ENCODE measurements around the gene QSOX2. TPM values are rescaled to one million over a fixed set of nuclear protein-coding genes. Genes with fewer than 3 reads are reported as not detected.
"Not testable (repeated sequence)": the region's sequence is repeated elsewhere in the genome, so short reads cannot be mapped to it uniquely, and the experiment has no call there.

QSOX2 gene
- total RNA-seq, 2 donors from 2014 or later, result 8.8 to 22.7 TPM

DNA sequence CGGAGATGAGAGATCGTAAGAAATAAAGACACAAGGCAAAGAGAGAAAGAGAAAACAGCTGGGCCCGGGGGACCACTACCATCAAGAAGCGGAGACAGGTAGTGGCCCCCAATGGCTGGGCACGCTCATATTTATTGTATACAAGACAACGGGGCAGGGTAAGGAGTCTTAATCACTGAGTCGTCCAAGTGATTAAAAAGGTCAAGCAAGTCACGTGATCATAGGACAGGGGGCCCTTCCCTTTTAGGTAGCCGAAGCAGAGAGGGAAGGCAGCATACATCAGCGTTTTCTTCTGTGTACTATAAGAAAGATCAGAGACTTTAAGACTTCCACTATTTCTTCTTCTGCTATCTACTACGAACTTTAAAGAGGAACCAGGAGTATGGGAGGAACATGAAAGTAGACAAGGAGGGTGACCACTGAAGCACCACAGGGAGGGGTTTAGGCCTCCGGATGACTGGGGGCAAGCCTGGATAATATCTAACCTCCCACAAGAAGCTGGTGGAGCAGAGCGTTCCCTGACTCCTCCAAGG lies 24.6 kb upstream of the QSOX2 start:
- TF ChIP-seq, protein P1, sequence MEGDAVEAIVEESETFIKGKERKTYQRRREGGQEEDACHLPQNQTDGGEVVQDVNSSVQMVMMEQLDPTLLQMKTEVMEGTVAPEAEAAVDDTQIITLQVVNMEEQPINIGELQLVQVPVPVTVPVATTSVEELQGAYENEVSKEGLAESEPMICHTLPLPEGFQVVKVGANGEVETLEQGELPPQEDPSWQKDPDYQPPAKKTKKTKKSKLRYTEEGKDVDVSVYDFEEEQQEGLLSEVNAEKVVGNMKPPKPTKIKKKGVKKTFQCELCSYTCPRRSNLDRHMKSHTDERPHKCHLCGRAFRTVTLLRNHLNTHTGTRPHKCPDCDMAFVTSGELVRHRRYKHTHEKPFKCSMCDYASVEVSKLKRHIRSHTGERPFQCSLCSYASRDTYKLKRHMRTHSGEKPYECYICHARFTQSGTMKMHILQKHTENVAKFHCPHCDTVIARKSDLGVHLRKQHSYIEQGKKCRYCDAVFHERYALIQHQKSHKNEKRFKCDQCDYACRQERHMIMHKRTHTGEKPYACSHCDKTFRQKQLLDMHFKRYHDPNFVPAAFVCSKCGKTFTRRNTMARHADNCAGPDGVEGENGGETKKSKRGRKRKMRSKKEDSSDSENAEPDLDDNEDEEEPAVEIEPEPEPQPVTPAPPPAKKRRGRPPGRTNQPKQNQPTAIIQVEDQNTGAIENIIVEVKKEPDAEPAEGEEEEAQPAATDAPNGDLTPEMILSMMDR (IDR thresholded peaks at IDR 0.05), result no peak
- TF ChIP-seq POLR2A (IDR thresholded peaks at IDR 0.05), result no peak
- 77 to 83% methylated on average over 13 of the region's 13 CpGs for WGBS, 2 donors
- intact Hi-C loops (cut with DNase I), result no loop called here
- Histone ChIP-seq H3K4me3 (no peak overlapping the region), H3K9me3 (no peaks in the 10 kb centered on the region), H3K27me3 (no peaks in the 10 kb centered on the region), H3K4me1 (peaks cover 13% of the 10 kb centered on the region), H3K27ac (no peak overlapping the region), H3K36me3 (replicated peaks in 1 of 2; ENCODE audit: insufficient read depth in 1 of 2, low read depth in 2 of 2) (no peaks in the 10 kb centered on the region)
- DNase-seq, result no peak
- ATAC-seq, result no peak

DNA sequence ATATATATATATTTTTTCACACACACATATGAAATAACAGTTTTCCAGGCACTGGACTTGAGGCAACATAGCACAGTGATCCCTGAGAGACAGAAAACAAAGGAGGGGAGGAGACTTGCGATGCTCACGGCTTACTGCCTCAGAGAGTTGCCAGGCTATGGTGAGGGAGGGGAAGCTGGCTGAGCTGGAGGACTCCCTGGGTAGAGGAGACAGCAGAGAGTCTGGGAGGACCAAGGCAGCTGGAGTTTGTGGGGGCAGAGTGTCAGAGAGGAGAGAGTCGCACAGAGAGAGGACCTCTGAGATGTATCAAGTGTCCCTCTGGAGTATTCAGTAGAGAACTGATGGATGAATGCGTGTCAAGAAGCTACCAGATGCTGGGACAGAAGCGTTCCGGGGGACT lies 23.1 kb upstream of the QSOX2 start:
- no peaks in the 10 kb centered on the region for H3K36me3 ChIP-seq (replicated peaks in 1 of 2; ENCODE audit: insufficient read depth in 1 of 2, low read depth in 2 of 2)
- no peak for ATAC-seq
- TF ChIP-seq POLR2A (IDR thresholded peaks at IDR 0.05), result no peak
- TF ChIP-seq, protein P1 (IDR thresholded peaks at IDR 0.05), result no peak
- 83 to 84% methylated on average over 6 of the region's 6 CpGs for WGBS, 2 donors
- H3K4me1 ChIP-seq, result peaks cover 13% of the 10 kb centered on the region
- H3K27me3 ChIP-seq, result no peaks in the 10 kb centered on the region
- intact Hi-C loops (cut with DNase I), result no loop called here
- no peaks in the 10 kb centered on the region for H3K9me3 ChIP-seq
- no peak overlapping the region for H3K4me3 ChIP-seq
- no peak for DNase-seq
- H3K27ac ChIP-seq, result no peak overlapping the region

DNA sequence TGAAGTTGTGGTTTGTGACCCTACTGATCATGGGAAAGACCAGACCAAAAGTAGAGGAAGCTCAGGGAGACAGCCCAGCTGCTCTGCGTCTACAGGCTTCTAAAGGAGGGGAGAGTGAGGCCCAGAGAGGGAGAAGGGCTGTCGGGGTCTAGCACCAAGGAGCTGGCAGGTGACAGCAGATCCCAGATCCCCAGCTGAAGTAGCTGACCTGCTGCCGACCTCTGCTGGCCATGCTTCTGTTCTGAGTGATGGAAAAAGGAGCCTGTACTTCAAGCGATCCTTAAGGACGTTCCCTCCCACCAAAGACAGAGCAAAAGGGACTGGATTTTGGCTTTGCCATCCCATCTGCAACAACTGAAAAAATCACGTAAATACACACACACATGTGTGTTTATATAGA lies 22.7 kb upstream of the QSOX2 start:
- DNase-seq (peak in 2 of 4 donors; percentile 38 to 44), ATAC-seq (no peak)
- Histone ChIP-seq H3K4me3 (no peak overlapping the region), H3K4me1 (peaks cover 13% of the 10 kb centered on the region), H3K9me3 (no peaks in the 10 kb centered on the region), H3K27me3 (no peaks in the 10 kb centered on the region), H3K27ac (no peak overlapping the region), H3K36me3 (replicated peaks in 1 of 2; ENCODE audit: insufficient read depth in 1 of 2, low read depth in 2 of 2) (no peaks in the 10 kb centered on the region)
- 51 to 56% methylated on average over 6 of the region's 6 CpGs for WGBS, 2 donors
- intact Hi-C loops (cut with DNase I), result no loop called here
- no peak for TF ChIP-seq POLR2A (IDR thresholded peaks at IDR 0.05)
- TF ChIP-seq, protein P1 (IDR thresholded peaks at IDR 0.05), result peak in 2 of 7 experiments; percentile 24

DNA sequence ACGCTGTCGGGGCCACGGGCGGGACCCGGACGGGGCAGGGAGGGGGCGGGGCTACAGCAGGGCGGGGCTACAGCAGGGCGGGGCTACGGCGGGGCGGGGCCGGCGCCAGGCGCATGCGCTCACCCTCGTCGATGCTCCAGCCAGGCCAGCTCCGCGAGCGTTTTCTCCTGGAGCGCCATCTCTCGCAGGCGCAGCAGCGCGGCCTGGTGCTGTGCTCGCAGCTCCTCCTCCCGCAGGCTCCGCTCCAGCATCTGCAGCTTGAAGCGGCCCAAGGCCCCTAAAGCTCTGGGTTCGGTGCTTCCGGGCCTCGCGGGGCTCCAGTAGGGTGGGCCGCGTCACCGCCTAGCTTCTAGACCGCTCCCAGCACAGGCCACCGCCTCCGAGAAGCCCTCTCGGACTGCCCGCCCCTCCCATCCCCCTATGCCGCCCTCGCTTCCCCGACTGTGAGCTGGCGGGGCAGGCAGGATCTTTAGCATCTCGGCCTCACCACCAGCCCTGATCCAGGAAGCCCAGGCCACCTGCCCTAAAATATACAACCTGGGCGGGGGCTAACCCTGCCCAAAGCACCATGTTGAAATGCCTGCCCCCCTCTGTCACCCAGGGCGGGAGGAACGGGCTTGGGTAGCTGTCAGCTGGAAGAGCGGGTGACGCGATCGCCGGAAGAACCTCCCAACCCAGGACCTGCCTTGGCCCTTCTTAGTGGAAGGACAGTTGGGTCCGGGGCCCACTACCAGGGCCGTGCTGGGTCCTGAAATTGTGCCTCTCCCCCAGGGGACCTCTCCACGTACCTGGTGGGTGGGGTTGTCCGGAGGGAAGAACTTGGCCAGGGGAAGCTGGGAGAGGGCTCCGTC lies 21.9 kb upstream of the QSOX2 start:
- intact Hi-C loops (cut with DNase I), result no loop called here

DNA sequence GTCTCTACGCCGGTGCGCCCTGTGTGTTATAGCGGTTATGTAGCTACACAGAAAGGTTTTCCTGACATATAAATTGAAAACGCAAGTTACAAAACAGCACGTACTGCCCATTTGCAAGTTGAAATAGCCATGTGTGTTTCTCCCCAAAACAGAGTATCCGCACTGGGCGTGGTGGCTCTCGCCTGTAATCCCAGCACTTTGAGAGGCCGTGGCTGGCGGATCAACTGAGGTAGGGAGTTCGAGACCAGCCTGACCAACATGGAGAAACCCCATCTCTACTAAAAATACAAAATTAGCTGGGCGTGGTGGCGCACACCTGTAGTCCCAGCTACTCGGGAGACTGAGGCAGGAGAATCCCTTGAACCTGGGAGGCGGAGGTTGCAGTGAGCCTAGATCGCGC lies 21.0 kb upstream of the QSOX2 start:
- H3K9me3 ChIP-seq; DNase-seq; intact Hi-C loops (cut with DNase I); ATAC-seq; H3K4me3 ChIP-seq; H3K27me3 ChIP-seq; H3K36me3 ChIP-seq (replicated peaks in 1 of 2; ENCODE audit: insufficient read depth in 1 of 2, low read depth in 2 of 2): not testable (repeated sequence)
- H3K4me1 ChIP-seq, result peaks cover 13% of the 10 kb centered on the region
- H3K27ac ChIP-seq, result peak overlapping the region in 1 of 4 donors; percentile 67
- 92% methylated on average over 16 to 18 of the region's 18 CpGs for WGBS, 2 donors

More for the DNA sequence above, 21.9 kb upstream of the QSOX2 start:
- Histone ChIP-seq H3K27me3 (no peaks in the 10 kb centered on the region), H3K9me3 (no peaks in the 10 kb centered on the region), H3K36me3 (replicated peaks in 1 of 2; ENCODE audit: insufficient read depth in 1 of 2, low read depth in 2 of 2) (no peaks in the 10 kb centered on the region), H3K27ac (peak overlapping the region in 3 of 4 donors; percentile 23 to 67 (median 43)), H3K4me3 (no peak overlapping the region), H3K4me1 (peaks cover 13% of the 10 kb centered on the region)
- TF ChIP-seq POLR2A (IDR thresholded peaks at IDR 0.05), result peak; percentile 34 to 65 (median 62)
- TF ChIP-seq, protein P1 (IDR thresholded peaks at IDR 0.05), result peak in 6 of 7 experiments; percentile 10 to 54 (median 28)
- 16 to 26% methylated on average over 12 to 49 of the region's 60 CpGs for WGBS, 2 donors
- peak; percentile 98 for ATAC-seq
- DNase-seq, result peak; percentile 88 to 91 (median 90)

All from body of pancreas (tissue), 4 donors.